ENCODE results near the gene ANO4.

DNA sequence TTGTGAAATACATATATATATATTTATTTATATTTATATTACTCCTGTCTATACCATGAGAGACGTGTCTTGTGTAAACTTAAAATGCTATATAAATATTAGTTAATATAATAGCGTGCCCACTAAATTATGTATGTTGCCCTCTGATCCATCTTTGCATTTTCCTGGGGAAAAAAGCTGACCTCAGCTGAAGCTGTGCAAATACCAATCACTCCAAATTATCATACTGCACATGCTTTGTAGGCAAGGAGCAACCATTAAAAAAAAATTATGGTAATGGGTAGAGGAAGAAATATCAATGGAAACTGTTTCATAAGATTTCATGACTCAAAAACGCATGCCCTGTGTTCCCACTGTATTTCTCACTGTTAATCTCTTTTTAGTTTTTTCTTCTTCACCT, 179.8 kb downstream of the ANO4 start:
- TF ChIP-seq, protein P1, sequence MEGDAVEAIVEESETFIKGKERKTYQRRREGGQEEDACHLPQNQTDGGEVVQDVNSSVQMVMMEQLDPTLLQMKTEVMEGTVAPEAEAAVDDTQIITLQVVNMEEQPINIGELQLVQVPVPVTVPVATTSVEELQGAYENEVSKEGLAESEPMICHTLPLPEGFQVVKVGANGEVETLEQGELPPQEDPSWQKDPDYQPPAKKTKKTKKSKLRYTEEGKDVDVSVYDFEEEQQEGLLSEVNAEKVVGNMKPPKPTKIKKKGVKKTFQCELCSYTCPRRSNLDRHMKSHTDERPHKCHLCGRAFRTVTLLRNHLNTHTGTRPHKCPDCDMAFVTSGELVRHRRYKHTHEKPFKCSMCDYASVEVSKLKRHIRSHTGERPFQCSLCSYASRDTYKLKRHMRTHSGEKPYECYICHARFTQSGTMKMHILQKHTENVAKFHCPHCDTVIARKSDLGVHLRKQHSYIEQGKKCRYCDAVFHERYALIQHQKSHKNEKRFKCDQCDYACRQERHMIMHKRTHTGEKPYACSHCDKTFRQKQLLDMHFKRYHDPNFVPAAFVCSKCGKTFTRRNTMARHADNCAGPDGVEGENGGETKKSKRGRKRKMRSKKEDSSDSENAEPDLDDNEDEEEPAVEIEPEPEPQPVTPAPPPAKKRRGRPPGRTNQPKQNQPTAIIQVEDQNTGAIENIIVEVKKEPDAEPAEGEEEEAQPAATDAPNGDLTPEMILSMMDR (IDR thresholded peaks at IDR 0.05; ENCODE audit: control extremely low read depth in 1 of 3, insufficient read depth in 1 of 3, low read depth in 1 of 3, low read length in 3 of 3), result no peak
- TF ChIP-seq EP300 (IDR thresholded peaks at IDR 0.05; ENCODE audit: borderline replicate concordance in 1 of 2, low read depth in 2 of 2, low read length in 2 of 2) (no peak), YY1 (IDR thresholded peaks at IDR 0.05; ENCODE audit: low read depth, low read length) (no peak), POLR2AphosphoS5 (IDR thresholded peaks at IDR 0.05; ENCODE audit: low read depth, low read length) (no peak), BRCA1 (IDR thresholded peaks at IDR 0.05; ENCODE audit: low read depth, low read length) (no peak), EZH2 (IDR thresholded peaks at IDR 0.05; ENCODE audit: low read depth, low read length, severe bottlenecking) (no peak), JUN (IDR thresholded peaks at IDR 0.05; ENCODE audit: low read depth, low read length) (no peak), HDAC2 (IDR thresholded peaks at IDR 0.05; ENCODE audit: borderline replicate concordance in 1 of 2, low read depth in 2 of 2, low read length in 2 of 2) (no peak), POLR2A (IDR thresholded peaks at IDR 0.05; ENCODE audit: control extremely low read depth in 1 of 2, low read depth in 2 of 2, low read length in 2 of 2) (no peak)
- TF ChIP-seq, protein P2, sequence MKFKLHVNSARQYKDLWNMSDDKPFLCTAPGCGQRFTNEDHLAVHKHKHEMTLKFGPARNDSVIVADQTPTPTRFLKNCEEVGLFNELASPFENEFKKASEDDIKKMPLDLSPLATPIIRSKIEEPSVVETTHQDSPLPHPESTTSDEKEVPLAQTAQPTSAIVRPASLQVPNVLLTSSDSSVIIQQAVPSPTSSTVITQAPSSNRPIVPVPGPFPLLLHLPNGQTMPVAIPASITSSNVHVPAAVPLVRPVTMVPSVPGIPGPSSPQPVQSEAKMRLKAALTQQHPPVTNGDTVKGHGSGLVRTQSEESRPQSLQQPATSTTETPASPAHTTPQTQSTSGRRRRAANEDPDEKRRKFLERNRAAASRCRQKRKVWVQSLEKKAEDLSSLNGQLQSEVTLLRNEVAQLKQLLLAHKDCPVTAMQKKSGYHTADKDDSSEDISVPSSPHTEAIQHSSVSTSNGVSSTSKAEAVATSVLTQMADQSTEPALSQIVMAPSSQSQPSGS (IDR thresholded peaks at IDR 0.05; ENCODE audit: low read length), result no peak
